ENCODE measurements around the gene SLC39A9.

DNA sequence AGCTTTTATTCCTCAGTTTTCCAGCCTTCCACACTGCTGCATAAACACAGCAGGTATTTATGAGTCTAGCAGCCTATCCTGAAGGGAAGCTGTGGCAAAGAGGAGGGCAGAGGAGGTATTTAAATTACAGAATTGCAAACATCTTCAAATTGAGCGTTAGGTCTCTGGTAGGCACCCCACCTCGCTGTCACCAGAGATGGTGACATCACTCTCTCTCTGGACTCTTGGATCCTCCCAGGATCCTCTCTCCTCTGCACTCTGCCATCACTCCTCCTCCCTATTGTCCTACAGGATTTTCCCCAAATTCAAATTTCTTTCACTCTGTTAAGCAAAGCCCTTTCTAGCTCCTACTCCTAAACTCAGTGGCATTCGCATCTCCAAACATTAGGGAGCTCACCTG, 92.7 kb downstream of the SLC39A9 start:
- TF ChIP-seq, protein P1, sequence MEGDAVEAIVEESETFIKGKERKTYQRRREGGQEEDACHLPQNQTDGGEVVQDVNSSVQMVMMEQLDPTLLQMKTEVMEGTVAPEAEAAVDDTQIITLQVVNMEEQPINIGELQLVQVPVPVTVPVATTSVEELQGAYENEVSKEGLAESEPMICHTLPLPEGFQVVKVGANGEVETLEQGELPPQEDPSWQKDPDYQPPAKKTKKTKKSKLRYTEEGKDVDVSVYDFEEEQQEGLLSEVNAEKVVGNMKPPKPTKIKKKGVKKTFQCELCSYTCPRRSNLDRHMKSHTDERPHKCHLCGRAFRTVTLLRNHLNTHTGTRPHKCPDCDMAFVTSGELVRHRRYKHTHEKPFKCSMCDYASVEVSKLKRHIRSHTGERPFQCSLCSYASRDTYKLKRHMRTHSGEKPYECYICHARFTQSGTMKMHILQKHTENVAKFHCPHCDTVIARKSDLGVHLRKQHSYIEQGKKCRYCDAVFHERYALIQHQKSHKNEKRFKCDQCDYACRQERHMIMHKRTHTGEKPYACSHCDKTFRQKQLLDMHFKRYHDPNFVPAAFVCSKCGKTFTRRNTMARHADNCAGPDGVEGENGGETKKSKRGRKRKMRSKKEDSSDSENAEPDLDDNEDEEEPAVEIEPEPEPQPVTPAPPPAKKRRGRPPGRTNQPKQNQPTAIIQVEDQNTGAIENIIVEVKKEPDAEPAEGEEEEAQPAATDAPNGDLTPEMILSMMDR (IDR thresholded peaks at IDR 0.05), result no peak
- TF ChIP-seq POLR2A (IDR thresholded peaks at IDR 0.05), result no peak

Data from esophagus squamous epithelium (tissue), 4 donors.